ENCODE measurements around the gene ENAH. TPM values are rescaled to one million over a fixed set of nuclear protein-coding genes. Genes with fewer than 3 reads are reported as not detected.
A peak's percentile ranks its signal among the peaks of the same experiment; 100 is the strongest.

ENAH gene
- total and polyA plus RNA-seq, 2 experiments from 2014 or later = 46.4 to 124 TPM

GRCh38 chr1:225565847-225566246 lies 87.1 kb downstream of the ENAH start:
- TF ChIP-seq CTCF (IDR thresholded peaks at IDR 0.05; ENCODE audit: low read depth, low read length) = no peak

GRCh38 chr1:225561675-225562074 lies 91.2 kb downstream of the ENAH start:
- H3K36me3 ChIP-seq = peaks cover 9% of the 10 kb centered on the region
- peaks cover 4% of the 10 kb centered on the region for H3K4me1 ChIP-seq (ENCODE audit: low read depth)
- no peaks in the 10 kb centered on the region for H3K27me3 ChIP-seq
- TF ChIP-seq CTCF (IDR thresholded peaks at IDR 0.05; ENCODE audit: low read depth, low read length) = no peak
- no peak for DNase-seq (ENCODE audit: low read depth in 1 of 2, low spot score in 1 of 2)
- H3K4me3 ChIP-seq = no peak overlapping the region
- no peaks in the 10 kb centered on the region for H3K9me3 ChIP-seq (ENCODE audit: low read depth)
- no peak overlapping the region for H3K27ac ChIP-seq

More at GRCh38 chr1:225565847-225566246, 87.1 kb downstream of the ENAH start:
- DNase-seq (ENCODE audit: low read depth in 1 of 2, low spot score in 1 of 2) = peak in 1 of 2 donors; percentile 83
- H3K4me1 ChIP-seq (ENCODE audit: low read depth) = peaks cover 24% of the 10 kb centered on the region
- H3K36me3 ChIP-seq = peaks cover 6% of the 10 kb centered on the region
- H3K27ac ChIP-seq = peak overlapping the region; percentile 49
- H3K4me3 ChIP-seq = no peak overlapping the region
- no peaks in the 10 kb centered on the region for H3K9me3 ChIP-seq (ENCODE audit: low read depth)
- H3K27me3 ChIP-seq = no peaks in the 10 kb centered on the region

- peak overlapping the region; percentile 8 for H3K27ac ChIP-seq
- peaks cover 4% of the 10 kb centered on the region for H3K4me1 ChIP-seq (ENCODE audit: low read depth)
- no peak for DNase-seq (ENCODE audit: low read depth in 1 of 2, low spot score in 1 of 2)
- H3K27me3 ChIP-seq = no peaks in the 10 kb centered on the region
- peaks cover 3% of the 10 kb centered on the region for H3K36me3 ChIP-seq
- no peaks in the 10 kb centered on the region for H3K9me3 ChIP-seq (ENCODE audit: low read depth)
- no peak overlapping the region for H3K4me3 ChIP-seq
- no peak for TF ChIP-seq CTCF (IDR thresholded peaks at IDR 0.05; ENCODE audit: low read depth, low read length)
These were observed 93.0 kb downstream of the ENAH start for GRCh38 chr1:225559902-225560301.

GRCh38 chr1:225559326-225559725 lies 93.6 kb downstream of the ENAH start:
- no peak for TF ChIP-seq CTCF (IDR thresholded peaks at IDR 0.05; ENCODE audit: low read depth, low read length)
- H3K9me3 ChIP-seq (ENCODE audit: low read depth) = no peaks in the 10 kb centered on the region
- DNase-seq (ENCODE audit: low read depth in 1 of 2, low spot score in 1 of 2) = no peak
- no peaks in the 10 kb centered on the region for H3K27me3 ChIP-seq
- peak overlapping the region; percentile 8 for H3K27ac ChIP-seq
- H3K4me1 ChIP-seq (ENCODE audit: low read depth) = peaks cover 4% of the 10 kb centered on the region
- no peak overlapping the region for H3K4me3 ChIP-seq
- H3K36me3 ChIP-seq = peaks cover 3% of the 10 kb centered on the region

GRCh38 chr1:225556694-225557093 lies 96.2 kb downstream of the ENAH start:
- no peak for TF ChIP-seq CTCF (IDR thresholded peaks at IDR 0.05; ENCODE audit: low read depth, low read length)
- Histone ChIP-seq H3K36me3 (peaks cover 3% of the 10 kb centered on the region), H3K4me3 (no peak overlapping the region), H3K27ac (no peak overlapping the region), H3K27me3 (no peaks in the 10 kb centered on the region), H3K4me1 (ENCODE audit: low read depth) (no peaks in the 10 kb centered on the region), H3K9me3 (ENCODE audit: low read depth) (no peaks in the 10 kb centered on the region)
- no peak for DNase-seq (ENCODE audit: low read depth in 1 of 2, low spot score in 1 of 2)

- Histone ChIP-seq H3K9me3 (ENCODE audit: low read depth) (no peaks in the 10 kb centered on the region), H3K4me1 (ENCODE audit: low read depth) (peaks cover 4% of the 10 kb centered on the region), H3K4me3 (no peak overlapping the region), H3K27me3 (no peaks in the 10 kb centered on the region), H3K36me3 (peaks cover 3% of the 10 kb centered on the region), H3K27ac (no peak overlapping the region)
- no peak for DNase-seq (ENCODE audit: low read depth in 1 of 2, low spot score in 1 of 2)
- TF ChIP-seq CTCF (IDR thresholded peaks at IDR 0.05; ENCODE audit: low read depth, low read length) = no peak
These were observed 97.1 kb downstream of the ENAH start for GRCh38 chr1:225555821-225556220.
